ENCODE data around the gene NTNG2. TPM values are rescaled to one million over a fixed set of nuclear protein-coding genes. Genes with fewer than 3 reads are reported as not detected.

The NTNG2 gene
- total RNA-seq, 1 experiment from 2014 or later, result 2.6 TPM

DNA sequence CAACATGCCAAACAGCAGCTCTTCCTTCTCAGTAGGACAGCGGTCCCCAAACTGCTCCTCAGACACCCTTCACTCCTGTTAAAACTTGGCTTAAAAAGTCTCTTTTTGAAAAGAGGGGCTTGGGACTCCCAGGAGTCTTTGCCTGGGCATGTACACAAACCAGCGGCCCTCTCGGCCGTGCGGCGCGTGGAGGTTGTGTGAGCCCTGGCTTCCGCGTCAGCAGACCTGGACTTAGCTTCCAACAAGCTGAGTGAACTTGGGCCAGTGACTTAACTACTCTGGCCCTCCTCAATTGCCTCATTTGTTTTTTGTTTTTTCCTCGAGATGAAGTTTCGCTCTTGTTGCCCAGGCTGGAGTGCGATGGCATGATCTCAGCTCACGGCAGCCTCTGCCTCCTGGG lies 15.3 kb upstream of the NTNG2 start:
- DNase-seq (ENCODE audit: low read depth), result no peak

DNA sequence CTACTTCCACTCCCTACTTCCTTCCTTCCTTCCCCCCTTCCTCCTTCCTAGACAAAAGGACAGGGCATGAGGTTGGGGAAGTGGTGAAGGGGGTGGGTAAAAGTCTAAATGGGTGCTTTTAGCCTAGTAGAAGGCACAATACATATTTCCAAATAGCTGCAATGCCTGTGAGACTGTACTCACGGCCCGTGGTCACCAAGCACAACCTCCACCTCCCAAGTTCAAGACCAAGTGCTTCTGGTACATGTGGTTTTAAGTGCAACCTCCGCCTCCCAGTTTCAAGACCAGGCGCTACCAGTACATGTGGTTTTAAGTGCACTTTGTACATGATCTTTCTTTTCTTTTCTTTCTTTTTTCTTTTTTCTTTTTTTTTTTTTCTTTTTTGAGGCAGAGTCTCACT lies 14.5 kb upstream of the NTNG2 start:
- no peak for DNase-seq (ENCODE audit: low read depth)

DNA sequence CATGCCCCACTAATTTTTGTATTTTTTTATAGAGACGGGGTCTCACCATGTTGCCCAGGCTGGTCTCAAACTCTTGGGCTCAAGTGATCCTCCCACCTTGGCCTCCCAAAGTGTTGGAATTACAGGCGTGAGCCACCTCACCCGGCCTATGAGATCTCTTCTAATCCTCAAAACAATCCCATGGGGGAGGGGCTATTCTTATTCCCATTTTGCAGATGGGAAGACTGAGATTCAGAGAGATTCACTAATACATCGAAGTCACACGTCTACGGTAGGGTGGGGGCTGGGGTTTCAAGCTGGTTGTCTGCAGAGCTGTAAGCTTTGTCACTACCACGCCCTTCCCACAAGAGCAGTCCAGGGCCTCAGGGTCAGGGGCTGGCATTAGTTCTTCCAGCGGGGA lies 14.0 kb upstream of the NTNG2 start:
- DNase-seq (ENCODE audit: low read depth), result no peak

DNA sequence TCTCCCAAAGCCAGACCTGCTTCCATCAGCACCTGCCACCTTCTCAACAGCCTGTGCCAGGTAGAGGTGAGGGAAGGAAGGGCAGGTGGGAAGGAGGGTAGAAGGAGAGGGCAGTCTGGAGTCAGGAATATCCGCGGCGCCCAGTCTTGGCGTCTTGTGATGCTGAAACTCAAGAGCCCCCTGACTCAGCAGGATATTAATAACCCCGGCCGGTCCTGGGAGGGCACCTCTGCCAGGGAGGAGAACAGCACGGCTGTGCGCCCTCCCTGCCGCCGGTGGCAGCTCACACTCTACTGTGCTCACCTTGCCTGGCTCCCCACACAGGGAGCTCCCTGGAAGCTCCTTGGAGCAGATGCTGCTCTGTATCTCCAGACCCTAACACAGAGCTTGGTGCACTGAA lies 11.6 kb upstream of the NTNG2 start:
- no peak for DNase-seq (ENCODE audit: low read depth)

DNA sequence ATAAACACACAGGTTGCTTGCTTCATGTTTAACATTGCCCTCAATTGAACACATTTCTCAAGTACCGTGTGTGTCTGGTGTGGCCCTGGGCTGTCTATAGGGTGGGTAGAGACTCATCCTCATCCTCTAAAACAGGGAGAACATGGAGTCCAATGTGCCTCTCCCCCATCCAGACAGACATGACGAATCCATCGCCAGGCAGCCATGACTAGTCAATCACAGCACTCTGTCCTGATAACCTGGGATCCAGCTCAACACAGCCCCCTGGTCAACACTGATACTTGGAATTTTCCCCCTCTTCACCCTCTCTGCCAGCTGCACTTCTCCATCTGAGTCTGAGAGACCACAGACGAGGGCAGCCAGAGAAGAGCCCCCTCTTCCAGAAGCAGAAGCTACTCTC lies 10.7 kb upstream of the NTNG2 start:
- DNase-seq (ENCODE audit: low read depth), result no peak

DNA sequence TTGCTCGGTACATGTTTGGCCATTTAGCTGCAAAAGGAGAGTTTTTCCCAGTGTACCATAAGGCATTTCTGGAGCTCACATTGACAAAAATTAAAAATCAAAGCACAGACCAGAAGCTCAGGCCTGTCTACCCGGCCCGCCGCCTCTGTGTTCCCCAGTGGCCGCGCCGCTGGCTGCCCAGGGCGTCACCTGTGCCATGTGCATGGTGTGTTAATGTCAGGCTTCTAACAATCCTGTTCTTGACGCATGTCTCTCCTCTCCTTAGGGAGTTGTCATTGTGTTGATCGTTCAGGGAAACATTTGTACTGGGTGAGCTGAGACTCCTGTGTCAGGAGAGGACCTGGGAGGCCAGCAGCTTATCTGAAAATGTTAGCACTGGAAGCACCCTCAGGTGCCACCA lies 9.6 kb upstream of the NTNG2 start:
- DNase-seq (ENCODE audit: low read depth), result no peak

DNA sequence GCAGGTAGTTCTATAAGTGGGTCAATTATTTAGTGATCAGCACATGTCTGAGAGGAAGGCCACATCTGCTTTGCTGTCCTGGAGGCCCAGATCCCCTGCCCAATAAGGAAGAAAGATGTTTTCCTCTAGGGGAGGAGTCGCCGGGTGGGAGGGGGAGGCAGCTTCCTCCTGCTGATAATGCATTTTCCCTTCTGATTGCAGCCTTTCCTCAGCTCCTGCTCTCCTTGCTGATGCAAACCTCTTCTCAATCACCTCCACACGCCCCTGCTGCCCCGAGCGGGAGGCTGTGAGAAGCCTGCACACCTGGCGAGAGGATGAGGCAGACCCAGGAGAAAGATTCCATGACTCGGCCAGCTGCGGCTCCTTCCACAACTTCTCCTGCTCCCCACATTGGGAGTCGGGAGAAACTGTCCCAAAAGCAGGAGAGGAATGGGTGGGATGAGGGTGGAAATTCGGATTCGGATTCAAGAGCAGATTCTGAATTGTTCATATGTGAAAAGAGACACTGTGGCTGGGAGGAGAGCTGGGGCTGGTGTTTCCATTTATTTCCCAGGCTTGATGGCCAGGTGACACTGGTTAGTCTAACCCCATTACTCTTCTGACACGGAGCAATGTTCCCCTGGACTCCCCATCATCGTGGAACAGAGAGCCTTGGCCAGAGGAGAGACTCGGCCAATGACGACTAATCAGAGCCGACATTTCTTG lies 6.8 kb upstream of the NTNG2 start:
- no peak for DNase-seq (ENCODE audit: low read depth)

DNA sequence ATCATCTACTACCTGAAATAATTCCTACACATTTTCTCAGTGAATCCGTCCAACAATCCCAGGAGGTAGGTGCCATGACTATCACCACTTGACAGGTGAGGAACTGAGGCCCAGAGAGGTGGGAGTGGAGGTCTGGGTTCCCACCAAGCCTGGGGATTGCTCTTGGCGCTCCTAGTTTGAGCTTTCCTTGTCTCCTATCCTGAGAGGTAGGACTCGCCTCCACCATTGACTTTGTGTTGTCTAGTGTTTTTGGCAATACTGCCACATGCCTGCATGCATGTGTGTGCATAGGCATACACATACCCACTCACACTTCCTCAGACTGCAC lies 6.3 kb upstream of the NTNG2 start:
- DNase-seq (ENCODE audit: low read depth), result no peak

DNA sequence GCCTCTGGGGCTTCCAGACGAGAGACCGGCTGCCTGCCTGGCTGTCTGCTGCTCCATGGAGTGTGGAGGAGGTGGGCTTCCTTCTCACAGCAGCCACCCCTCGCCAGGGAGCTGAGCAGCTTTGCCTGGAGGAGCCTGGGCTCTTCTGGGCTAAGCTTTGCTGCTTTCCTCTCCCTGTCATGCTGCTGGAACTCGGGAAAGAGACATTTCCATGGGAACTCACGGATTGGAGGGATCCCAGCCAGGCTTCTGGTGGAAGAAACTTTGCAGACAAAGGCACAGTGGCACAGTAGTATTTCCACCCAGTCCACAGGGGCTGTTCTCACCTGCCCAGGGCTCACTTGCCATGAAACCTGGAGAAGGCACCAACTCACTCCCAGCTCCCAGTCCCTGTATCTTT lies 5.6 kb upstream of the NTNG2 start:
- DNase-seq (ENCODE audit: low read depth), result no peak

DNA sequence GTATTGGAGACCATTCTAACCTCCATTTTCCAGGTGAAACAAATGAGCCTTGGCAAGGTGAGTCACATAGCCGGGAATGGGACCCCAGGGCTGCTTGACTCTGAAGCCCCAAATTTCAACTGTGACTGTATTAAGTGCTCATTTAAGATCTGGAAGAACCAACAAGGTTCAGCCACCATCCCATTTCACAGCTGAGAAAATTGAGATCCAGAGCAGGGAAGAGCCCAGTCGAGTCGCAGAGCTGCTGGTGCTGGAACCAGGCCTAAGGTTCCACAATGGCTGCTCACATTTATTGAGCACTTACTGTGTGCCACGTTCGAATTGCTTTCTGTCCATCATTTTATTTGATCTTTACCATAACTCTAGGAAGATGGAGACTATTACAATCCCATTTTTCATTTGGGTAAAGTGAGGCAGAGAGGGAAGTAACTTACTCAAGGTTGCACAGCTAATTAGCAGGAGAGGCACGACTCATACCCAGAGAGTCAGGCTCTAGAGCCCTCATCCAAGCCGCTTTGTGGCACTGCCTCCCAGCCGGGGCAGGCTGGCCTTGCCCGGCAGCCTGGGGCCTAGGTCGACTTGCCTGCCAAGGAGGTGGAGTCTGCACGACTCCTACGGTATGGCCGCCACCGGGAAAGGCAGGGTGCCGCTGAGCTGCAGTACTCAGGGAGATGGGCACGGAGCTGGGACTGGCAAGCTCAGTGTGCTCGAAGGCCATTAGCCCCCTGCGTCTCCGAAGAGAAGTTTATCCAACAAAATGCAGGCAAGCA lies 4.3 kb upstream of the NTNG2 start:
- DNase-seq (ENCODE audit: low read depth), result no peak

DNA sequence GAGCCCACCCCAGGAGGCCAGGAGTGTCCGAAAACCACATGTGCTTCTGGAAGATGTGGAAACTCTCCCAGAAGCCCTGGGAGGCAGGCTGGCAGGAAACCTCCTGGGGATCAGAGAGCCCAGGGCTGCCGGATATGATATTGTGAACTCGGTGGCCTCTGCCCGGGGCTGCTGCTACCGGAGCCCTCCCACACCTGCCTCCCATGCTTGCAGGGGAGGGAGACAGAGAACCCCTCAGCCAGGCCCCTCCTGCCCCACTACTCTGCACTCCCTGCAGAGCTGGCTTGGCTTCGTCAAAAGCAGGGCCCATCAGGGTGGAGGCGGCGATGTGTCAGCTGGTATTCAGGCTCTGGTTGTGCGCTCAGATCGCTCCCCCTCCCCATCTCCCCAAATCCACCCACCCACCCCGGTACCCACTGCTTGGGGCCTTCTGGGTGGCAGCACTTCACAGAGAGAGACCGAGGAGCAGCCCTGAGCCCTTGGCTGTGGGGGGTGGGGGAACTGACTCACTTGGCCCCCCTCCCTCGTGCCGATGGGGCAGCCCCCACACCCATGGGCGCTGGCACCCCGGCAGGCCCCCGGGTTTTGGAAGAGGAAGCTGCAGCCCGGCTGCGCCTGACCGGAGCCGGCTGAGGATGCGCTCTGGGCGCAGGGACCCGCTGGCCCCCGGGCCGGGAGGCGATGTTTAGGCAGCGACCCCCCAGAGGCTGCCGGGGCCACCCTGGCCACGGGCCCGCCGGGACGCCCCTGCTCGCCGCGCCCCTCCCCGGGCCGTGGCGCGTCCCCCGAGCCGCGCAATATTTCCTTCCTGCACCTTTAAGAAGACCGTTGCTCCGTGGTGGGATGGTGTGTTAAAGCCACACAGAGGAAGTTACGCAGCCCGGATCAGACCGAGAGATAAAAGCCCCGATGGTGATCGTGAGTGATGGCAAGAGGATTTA lies 786 bp upstream of the NTNG2 start:
- peak; percentile 85 for DNase-seq (ENCODE audit: low read depth)

DNA sequence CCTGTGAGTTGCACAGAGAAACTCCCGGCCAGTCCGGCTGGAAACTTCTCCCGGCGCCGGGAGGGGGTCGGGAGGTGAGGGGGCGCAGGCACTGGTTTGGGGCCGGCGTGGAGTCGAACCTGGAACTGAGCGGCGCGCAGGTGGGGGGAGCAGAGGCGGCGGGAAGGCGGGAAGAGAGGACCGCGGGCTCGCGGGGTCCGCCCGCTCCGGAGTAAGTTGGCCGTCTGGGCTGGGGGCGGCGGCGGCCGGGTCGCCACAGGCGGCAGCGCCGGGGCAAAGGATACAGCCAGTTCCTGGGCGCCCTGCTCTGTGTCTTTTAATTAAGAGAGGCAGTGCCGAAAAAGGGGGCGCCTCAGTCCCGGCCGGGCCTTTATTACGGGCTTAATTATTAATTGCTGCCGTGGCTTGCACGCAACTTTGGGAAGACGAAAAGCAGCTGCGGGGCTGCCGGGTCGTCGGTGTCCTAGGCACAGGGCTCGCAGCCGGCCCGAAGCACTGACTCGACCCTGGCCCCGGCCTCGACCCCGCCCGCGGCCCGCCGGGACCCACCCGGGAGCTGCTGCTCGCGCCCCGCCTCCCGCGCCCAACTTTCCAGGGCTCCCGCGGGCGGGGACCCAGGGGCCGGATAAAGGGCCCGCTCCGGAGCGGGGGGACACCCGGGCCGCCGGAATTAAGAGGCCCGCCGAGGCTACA lies 1.1 kb downstream of the NTNG2 start:
- no peak for DNase-seq (ENCODE audit: low read depth)

DNA sequence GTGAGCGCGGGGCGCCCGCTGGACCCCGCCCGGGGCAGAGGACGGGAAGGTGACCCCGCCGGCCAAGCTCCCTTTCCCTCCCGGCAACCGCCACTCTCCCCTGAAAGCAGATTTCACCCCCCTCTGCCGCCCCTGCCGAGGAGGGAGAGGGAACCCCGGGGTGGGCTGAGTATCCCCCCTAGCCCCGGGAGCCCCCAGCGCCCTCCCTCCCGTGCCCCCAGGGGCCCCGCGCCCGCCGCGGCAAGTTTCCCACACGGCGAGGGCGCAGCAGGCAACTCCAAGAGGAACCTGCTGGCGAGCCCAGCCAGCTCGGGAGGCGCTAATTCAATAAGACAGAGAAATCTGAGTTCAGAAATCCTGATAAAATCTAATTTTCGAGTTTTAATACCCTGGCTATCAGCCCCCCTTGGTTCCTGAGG lies 1.6 kb downstream of the NTNG2 start:
- DNase-seq (ENCODE audit: low read depth), result peak; percentile 41

DNA sequence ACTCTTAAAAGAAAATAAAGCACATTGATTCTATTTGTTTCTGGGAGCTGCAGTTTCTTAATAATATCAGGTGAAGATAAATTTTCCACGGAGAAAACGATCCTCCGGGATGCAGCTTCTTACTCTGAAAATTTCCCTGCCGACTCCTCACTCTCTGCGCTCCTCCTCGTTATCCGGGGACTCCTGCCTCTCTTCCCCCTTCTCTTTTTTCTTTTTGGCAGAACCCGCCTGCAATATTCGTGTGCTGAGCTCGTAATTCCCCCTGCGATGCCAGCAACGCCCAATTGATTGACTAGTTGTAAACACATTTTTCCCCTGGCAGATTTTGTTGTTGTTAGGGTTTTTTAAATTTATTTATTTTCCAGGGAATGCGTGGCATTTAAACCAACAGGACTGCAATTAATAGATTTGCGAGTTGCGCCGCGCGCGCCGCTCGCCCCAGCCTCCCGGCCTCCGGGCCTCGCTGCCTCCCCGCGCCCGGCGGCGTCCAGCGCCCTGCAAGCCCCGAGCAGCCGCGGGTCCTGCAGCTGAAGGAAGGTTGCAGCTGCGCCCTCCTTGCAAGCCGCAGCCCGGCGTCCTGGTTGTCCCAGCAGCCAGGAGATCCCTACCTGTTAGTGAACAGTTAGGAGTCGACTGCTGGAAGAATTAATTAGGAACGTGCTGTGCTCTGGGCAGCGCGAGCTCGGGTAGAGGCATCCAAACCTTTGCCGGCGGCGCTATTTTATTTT lies 2.2 kb downstream of the NTNG2 start:
- no peak for DNase-seq (ENCODE audit: low read depth)

DNA sequence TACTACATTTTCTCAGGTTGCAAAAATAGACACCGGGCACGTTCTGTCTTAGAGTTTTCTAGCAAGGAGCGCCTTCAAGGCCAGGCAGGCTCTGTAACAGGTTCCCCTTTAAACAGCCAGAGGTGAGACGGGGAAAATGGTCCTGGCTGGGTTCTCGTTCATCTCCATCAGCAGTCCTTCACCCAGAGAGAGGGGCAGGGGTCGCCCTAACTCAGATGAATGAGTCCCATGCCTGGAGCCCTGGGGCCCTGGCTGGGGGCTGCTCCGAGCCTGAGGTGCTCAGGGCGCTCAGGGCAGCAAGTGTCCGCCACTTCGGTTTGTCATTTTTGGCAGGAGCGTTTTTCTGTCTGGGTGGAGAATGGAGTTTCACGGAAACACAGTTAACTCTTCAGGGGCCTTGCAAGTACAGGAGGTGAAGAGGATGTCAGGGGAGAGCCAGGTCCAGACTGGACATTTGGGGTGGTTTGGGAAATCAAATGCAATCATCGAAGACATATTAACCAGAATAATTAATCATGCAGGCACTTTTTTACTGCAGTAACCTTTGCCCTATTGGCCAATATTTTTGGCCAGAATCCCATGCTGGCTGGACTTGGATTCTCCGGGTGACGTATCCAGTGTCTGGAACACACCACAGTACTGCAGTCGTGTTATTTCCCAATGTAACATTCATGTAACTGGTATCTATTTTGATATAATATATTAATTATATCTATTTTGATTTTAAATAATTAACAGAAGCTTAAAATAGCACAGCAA lies 2.9 kb downstream of the NTNG2 start:
- no peak for DNase-seq (ENCODE audit: low read depth)

DNA sequence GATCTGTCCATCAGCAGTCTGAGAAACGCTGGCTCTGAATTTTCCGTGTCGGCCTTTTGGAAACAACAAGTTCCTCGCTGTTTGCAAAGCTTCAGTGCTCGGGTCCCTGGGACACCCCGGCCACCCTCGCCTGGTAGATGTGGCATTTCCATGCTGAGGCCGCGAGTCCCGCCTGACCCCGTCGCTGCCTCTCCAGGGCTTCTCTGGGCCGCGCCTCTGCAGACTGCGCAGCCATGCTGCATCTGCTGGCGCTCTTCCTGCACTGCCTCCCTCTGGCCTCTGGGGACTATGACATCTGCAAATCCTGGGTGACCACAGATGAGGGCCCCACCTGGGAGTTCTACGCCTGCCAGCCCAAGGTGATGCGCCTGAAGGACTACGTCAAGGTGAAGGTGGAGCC lies 4.7 kb downstream of the NTNG2 start:
- no peak for DNase-seq (ENCODE audit: low read depth)

DNA sequence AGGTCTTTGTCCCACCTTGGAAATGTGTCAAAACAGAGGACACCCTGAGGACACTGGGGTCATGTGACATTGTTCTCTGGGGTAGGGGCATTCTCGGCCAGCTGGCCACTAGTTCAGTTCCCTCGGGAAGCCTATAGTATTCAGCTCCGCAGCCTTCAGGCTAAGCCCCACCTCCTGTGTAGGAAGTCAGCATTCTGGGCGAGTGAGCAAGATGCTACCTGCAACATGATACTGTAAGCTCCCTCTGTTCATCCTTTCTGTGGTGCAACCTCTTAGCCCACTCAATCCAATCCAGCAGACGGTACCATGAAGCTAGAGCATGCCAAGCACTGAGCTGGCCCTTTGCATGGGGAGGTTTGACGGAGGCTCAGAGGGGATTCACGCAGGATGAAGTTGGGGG lies 5.3 kb downstream of the NTNG2 start:
- DNase-seq (ENCODE audit: low read depth), result no peak

DNA sequence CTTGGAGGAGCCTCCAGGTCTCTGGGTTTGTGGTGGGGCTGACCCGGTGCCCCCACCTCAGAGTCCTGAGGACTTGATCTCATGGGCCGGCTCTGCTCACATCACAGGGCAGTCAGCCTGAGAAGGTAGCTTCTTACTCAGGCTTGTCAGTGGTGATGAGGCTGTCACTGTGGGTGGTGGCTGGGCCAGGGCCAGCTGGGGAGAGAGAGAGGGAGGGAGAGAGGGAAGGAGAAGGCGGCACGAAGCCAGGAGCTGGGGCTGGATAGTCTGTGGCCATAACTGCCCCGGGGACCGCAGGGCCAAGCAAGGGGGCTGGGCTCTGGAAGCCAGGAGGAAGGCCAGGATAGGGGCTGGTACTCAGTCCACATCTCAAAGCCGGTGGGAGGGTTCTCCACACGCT lies 6.5 kb downstream of the NTNG2 start:
- DNase-seq (ENCODE audit: low read depth), result peak; percentile 77

DNA sequence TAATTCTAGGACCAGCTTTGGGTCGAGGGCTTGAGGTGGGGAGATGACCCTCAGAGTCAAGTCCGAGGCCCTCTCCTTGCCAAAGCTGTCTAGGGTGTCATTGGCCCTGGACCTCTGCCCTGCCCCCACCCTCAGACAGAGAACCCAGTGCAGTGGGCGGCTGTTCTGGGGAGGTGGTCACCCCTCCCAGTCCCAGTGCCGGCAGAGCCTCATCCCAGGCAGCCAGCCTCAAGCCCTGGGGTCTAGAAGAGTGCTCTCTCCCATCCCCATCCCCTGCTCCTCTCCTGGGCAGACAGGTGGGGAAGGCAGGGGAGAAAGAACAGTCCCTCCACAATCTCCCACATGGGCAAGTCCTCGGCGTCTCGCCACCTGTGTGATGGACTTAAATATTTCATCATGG lies 7.0 kb downstream of the NTNG2 start:
- no peak for DNase-seq (ENCODE audit: low read depth)

DNA sequence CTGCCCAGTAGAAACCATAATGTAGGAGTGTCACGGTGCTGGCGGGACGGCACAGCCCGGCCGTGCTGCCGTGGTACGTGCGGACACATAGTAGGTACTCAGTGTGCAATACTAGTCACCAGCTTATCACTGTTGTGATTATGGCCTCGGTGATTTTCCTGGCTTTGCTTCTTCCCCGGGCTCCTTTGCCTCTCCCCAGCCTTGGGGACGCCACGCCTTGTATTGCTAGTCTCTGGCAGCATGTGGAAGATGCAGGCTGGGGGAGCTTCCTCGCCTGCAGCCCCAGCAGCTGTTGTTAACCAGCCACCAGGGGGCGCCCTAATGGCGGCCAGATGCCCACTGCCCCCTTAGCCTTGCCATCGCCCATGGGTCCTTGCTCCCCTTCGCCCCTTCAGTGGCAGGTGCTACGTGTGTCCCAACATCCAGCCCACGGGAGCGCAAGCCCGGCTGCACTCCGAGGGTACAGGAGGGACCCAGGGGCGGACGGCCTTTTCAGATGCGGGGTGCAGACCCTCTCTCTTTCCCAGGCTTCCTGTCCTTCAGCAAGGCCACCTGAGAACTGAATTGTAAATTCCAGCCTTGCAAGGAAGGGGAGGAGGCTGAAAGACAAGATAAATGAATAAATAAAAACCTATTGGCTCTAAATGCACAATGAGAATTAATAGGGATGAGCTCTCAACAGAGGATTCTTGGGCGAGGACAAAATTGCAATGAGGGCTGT lies 8.0 kb downstream of the NTNG2 start:
- peak; percentile 78 for DNase-seq (ENCODE audit: low read depth)
